ENCODE data around the gene OGN. TPM values are rescaled to one million over a fixed set of nuclear protein-coding genes. Genes with fewer than 3 reads are reported as not detected.
"Not testable (repeated sequence)": the region's sequence is repeated elsewhere in the genome, so short reads cannot be mapped to it uniquely, and the experiment has no call there.

OGN gene, protein sequence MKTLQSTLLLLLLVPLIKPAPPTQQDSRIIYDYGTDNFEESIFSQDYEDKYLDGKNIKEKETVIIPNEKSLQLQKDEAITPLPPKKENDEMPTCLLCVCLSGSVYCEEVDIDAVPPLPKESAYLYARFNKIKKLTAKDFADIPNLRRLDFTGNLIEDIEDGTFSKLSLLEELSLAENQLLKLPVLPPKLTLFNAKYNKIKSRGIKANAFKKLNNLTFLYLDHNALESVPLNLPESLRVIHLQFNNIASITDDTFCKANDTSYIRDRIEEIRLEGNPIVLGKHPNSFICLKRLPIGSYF
- polyA plus RNA-seq (2014; cell fraction: cytosol; rRNA removed) = not detected in 2 replicates
- not detected in 2 replicates for polyA plus RNA-seq (2014; cell fraction: nucleus; rRNA removed)

DNA sequence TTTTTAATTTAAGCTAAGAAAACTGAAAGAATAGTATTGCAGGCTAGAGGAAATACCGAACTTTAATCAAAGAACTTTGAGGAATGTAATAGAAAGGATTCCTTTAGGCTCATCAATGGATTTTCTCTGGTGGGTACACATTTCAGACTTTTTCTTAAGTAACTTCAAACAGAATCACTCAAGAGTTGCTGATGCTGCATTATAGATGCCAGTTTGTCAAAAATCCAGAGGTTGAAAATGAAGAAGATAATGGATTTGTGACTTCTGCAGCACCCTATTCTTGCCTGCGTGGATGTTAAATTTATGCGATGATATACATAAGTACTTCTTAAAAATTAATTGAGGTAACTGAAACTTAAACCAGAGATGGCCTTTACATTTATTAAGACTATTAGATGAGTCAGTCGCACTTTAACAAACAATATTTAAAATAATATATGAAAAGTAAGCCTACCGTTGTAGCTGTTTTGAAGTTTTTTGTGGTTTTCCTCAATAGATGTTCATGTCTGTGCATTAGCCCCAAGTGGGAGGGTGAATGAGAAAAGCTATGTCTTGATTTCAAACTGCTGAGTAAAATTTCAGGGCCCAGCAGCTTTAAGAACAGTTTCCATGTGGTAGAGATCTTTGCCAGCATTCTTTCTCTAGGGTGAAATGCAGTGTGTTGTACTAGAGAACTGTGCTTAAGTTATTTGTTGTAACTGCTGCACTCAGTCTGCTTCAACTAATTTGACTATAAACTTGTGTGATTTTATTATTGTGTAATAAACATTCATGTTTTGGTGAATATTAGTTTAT is at the start of gene OGN:
TSS of gene OGN (minus strand) at position 537 of the 795 bp plus-strand sequence. CDS start 1,171 bp downstream, outside the sequence.
- DNase-seq (ENCODE audit: low spot score) = no peak

DNA sequence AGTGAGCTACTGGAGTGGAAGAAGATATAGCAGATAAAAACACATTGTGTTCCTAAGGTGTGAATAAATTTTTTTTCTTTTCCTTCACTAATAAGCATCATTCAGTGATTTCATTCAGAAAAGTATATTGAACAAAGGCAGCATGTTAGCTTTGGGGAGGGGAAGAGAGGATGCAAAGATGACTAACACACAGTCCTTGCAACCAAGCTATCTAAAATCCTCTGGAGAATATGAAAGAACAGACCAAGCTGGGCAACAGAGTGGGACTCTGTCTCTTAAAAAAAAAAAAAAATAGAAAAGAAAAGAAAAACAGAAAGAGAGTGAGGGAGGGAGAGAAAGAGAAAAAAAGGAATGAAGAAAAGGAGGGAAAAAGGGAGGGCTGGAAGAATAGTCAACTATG is 42.2 kb upstream of the OGN start:
- DNase-seq (ENCODE audit: low spot score) = no peak

DNA sequence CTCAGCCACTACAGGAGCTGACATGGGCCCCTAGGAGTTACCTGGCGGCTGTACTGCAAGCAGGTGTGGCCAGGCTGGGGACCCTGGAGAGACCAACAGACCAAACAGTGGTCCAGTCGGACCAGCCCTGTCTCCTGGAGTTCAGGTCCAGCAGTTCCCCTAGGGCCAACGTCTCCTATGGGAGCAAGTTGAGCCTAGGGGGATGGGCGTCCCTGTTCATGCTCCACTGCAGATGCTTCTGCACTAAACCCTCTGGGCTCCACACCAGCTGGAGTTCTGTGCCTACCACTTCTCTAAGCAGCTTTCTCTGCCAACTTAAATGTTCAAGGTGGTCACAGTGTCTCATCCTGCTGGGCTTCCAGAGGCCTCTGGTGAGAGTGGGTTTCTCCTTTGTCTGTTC is 40.5 kb upstream of the OGN start:
- no peak for DNase-seq (ENCODE audit: low spot score)

DNA sequence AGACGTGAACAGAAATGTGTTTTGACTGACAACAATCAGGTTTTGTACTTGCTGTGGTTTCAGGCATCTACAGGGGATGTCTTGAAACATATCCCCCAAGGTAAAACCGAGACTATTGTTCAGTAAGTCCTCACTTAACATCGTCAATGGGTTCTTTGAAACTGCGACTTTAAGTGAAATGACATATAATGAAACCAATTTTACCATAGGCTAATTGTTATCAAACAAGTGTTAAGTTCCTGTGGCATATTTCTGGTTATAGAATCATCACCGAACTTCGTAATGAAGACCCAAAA is 36.3 kb upstream of the OGN start:
- DNase-seq (ENCODE audit: low spot score) = no peak

DNA sequence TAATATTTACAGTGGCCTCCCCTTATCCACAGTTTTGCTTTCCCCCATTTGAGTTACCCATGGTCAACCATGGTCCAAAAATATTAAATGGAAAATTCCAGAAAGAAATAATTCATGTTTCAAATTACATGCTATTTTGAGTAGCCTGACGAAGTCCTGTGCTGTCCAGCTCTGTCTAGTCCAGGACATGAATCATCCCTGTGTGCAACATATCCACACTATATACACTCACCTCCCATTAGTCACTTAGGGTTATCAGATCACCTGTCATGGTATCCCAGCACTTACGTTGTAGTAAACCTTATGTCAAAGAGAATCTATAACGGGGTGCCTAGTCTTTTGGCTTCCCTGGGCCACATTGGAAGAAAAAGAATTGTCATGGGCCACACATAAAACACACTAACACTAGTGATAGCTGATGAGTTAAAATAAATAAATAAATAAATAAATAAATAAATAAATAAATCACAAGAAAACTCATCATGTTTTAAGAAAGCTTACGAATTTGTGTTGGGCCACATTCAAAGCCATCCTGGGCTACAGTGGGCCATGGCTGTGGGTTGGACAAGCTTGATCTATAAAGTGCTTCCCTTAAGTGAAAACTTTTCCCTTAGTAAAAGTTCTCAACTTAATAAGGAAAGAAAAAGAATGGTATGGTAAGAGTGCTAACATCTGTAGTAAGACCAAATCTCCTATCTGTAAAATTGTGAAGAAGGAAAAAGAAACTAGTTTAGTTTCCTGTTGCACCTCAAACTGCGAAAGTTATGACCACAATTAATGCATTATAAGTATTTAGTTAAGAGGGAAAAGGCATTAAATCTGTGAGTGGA is 35.8 kb upstream of the OGN start:
- no peak for DNase-seq (ENCODE audit: low spot score)

DNA sequence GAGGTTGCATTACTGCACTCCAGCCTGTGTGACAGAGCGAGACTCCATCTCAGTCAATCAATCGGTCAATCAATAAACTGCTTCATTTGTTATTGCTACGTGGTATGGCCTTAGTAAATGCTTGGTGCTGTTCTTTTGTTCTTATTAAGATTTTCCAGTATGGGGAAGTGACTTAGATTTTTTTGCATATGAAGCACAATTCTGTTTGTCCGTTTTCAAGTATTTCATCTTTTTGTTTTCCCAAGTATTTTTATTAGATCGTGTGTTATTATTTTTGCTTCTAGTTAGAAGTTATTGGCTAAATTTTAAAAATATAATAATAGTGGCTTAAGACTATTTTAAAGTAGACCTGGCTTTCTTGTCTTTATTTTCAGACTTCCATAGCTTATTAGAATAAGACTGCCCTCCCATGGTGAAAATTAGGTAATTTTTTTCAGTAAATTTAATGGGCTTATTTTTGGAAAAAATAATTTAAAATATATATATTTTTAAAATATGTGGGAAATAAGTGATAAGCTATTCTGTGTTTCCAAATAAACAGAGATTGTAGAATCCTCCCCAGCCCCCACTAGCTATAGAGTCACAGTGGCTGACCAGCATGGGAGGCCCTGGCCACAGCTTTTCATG is 34.6 kb upstream of the OGN start:
- no peak for DNase-seq (ENCODE audit: low spot score)

DNA sequence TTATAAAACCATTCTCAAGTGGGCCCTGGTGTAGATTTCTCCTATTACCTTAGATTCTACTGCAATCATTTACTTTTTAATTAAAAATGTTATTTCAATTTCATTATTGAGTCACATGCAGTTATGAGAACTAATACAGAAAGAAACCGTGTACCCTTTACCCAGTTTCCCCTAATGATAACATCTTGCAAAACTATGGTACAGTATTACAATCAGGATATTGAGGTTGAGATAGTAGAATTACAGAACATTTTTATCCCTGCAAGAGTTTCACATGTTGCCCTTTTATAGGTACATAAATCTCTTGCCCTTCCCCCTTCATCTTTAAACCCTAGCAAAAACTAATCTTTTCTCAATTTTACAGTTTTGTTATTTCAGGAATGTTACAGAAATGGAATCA is 30.9 kb upstream of the OGN start:
- DNase-seq (ENCODE audit: low spot score) = no peak

DNA sequence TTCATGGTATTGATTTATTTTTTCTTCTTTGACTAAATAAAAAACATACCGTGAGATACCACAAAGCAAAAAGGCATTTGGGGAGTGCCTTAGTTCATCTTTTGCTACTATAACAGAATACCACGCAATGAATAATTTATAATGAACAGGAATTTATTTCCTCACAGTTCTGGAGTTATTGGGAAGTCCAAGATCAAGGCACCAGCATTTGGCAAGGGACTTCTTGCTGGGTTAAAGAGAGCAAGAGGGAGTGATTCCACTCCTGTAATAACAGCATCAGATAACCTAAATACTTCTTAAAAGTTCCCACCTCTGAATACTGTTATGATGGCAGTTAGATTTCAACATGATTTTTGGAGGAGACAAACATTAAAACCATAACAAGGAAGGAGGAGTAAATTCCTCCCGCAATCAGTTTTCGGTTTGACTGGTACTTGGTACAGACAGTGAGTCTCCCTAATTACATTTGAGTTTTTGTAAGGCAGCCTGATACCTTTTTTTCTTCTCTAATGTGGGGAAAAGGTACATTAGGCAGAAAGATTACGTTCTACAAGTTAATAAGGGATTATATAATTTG is 28.7 kb upstream of the OGN start:
- DNase-seq (ENCODE audit: low spot score) = no peak

DNA sequence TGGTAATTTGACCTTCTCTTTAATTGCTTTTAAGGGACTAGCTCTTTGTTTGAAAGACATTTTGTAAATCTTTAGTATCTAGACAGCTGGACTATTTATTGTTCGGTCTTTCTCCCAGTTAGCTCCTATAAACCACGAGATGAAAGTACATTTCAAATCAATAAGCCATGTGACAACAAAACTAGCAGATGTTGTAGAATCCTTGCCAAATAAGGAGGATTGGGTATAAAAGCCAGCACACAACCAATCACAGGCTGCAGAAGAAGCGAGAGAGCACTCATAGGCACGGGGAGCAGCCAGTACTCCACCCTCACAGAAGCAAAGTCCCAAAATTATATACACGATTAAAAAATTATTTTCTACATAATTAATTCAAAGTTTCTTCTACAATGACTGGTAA is 28.0 kb upstream of the OGN start:
- DNase-seq (ENCODE audit: low spot score) = no peak

DNA sequence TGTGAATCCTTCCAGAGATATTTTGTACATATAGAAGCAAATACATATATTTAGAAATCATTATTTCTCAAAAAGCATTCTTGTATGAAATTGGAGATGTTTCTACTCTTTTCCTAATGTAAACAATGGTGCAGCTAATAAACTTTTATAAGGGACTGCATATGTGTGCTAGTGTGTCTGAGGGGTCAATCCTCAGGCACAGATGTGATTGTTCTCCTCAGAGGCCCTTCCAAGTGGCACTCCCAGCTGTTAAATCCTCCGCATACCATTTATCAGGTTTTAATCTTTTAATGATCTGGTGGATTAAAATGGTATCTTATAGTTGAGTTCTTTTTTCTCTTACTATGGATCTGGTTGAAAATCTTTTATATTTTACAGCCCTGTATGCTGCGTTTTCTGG is 25.5 kb upstream of the OGN start:
- DNase-seq (ENCODE audit: low spot score) = no peak

DNA sequence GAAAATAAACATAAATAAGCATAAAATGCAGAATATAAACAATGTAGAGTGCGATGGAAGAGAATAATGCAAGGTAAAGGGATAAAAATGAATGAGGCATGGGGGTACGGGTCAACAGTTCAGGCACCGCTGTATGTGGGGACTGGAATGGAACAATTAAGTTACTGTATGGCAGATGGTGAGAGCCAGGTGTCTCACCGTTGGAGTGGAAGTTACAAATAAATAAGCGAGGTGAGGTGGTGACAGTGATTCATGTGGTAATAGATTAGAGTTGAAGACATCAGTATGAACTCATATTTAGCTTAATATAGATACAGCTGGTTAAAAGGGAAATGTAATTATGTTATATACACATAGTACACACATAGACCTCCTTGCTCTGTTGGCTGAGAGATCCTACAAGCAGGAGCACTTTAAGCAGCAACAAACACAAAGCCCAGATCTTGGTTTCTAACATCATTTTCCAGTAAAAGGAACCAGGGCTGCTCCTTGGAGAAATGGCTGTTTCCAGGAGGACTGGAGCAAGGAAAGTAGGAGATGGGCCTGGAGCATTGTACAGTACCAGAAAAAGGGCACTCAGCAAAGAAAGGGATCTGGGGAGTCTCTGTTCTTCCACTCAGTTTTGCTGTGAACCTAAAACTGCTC is 22.2 kb upstream of the OGN start:
- DNase-seq (ENCODE audit: low spot score) = peak; percentile 92

DNA sequence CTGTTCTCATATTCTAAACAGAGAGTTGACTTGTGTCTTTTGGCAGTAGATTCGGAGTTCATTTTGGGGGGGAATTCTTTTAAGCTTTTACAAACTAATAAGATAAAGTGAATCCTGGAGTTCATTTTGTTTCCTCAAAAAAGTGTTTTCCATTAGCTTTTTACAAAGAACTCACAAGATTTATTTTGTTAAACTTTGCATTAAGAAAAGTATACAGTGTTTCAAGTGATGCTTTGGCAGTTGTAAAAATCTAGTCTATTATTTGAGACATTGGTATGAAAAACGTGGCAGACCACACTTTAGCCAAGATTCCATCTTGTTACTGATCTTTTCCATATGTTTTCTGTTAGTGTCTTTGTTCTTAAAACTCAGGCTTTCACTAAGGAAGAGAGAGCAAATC is 21.1 kb upstream of the OGN start:
- peak; percentile 17 for DNase-seq (ENCODE audit: low spot score)

DNA sequence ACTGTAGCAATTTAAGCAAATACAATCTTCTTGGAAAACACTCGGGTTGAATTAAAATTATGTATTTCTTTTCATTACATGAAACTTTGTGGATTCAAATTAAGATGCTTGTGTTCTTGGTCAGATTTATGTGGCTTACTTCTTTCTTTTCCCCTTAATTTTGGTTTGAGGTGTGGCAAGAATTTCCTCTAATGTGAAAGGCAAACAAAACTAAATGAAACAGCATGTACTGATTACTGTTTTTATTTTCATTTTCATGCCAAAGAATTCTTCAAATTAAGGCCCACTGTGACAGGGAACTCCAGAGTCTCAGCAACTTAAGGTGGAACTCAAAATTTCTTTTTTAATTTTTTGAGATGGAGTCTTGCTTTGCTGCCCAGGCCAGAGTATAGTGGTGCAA is 20.0 kb upstream of the OGN start, which contains the start of gene OMD:
TSS of gene OMD (minus strand) at position 132 of the 400 bp plus-strand sequence. CDS start 6,913 bp downstream, outside the sequence.
- no peak for DNase-seq (ENCODE audit: low spot score)

DNA sequence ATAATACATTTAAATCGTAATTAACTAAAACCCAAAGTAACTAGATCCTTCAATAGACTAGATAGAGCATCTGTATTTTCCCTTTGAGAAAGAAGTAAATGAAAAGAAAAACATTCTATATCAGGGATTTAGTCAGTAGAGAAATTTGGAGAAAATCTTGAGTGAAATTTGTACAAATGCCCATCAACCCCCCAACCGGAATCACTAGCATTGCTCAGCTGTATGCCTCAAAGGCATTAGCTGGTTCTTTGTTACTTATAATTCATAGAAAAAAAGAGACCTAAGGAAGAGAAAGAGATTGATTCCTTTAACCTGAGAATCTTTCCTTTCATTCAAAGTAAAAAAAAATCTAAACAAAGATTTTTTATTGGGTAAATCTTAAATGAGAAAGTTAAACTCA is 19.2 kb upstream of the OGN start:
- no peak for DNase-seq (ENCODE audit: low spot score)

DNA sequence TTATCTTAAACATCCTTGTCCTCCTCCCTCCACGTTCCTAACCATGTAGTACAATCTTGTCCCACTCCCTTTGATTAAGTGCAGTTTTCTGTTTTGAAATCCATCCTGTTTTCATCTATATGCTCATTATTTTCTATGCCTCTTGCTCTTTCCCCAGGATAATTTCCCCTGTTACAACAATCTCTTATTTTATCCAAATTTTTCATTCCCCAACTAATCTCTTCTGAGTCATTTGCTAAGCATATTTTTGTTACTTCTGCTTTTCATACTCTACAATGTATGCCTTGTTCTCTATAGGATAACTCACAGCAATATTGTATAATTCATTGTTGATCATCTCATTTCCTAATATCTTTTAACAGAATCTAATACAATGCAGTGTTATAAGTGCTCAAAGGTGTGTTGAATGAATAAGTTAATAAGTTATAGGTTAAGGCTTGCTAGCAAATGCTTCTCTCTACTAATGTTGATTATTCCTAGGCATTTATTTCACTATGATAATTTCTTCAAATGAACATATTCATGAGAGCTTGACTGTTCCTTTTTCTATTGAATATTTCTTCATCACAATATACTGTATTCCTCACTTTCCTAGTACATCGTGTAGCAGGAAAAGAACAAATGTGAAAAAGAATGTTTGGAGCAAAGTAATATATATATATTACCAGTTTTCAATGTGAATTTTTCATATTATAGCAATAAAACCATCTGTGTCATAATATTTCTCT is 18.4 kb upstream of the OGN start:
- DNase-seq (ENCODE audit: low spot score) = no peak

DNA sequence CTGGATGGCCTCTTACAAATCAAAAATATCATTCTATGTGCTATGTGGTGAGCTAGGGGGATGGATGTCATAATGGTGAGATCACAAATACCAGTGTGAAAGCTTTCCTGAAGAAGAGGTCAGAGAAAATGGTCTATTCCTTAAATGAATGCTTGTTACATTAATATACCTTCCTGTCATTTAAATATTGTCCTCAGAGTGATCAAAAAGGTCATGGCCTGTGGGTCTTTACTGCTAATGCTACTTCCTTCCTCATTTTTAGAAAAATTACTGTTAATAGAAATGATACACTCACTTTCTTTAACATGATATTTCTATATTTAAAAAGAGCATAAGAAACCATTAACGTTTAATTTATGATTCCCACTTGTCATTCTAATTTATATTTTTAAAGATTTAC is 10.2 kb upstream of the OGN start:
- DNase-seq (ENCODE audit: low spot score) = no peak

DNA sequence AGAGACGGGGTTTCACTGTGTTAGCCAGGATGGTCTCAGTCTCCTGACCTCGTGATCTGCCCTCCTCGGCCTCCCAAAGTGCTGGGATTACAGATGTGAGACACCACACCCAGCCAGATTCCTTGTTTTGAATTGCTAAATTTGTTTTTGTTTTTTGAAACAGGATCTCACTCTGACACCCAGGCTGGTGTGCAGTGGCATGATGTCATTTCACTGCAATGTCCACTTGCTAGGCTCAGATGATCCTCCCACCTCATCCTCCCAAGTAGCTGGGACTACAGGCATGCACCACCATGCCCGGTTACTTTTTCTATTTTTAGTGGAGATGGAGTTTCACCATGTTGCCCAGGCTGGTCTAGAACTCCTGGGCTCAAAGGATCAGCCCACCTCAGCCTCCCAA is 6.8 kb upstream of the OGN start:
- not testable (repeated sequence) for DNase-seq (ENCODE audit: low spot score)

DNA sequence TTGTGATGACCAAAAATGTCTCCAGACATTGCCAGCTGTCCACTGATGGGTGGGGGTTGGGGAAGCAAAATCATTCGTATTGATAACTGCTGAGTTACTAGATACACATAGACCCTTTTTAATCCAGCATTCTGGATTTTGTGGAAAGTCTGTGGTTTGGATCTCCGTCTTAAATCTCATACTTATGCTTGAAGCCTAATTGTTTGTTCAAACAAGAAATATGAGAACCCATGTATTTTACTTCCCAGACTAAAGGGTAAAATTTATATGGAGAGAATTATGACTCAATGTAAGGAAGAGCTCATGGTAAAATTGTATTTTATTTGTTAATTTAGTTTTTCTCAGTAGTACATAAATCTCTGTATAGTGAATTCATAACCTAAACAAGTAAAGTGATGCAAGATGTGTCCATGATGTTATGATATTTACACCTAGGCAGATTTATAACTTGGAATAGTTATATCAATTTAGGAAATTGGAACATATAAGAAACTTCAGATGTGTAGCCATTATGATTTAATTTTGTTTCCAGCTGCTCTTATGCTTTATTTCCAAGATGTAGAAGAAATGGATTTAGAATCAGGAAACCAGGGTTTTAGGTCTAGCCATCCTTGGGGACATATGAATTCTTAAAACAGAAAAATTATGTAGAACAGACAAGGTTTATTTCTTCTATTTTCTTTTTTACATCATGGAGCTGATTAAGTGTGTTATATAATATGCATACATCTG is 4.5 kb upstream of the OGN start:
- DNase-seq (ENCODE audit: low spot score) = no peak

DNA sequence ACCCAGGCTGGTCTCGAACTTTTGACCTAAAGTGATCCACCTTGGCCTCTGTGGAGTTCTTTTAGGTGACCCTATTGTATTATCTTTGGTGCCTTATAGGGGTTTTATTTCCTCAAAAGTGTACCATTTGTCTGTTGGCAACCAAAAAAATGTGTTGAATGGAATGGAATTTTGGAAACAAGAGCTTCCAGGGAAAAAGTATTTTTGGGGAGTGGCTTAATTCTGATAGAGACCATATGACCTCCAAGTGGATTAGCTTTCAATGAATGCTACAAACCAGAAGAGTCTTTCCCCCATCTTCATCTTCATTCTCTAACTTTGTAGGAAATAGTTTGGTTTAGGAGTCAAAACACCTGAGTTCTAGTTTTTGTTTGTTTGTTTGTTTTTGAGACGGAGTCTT is 3.4 kb upstream of the OGN start:
- no peak for DNase-seq (ENCODE audit: low spot score)

DNA sequence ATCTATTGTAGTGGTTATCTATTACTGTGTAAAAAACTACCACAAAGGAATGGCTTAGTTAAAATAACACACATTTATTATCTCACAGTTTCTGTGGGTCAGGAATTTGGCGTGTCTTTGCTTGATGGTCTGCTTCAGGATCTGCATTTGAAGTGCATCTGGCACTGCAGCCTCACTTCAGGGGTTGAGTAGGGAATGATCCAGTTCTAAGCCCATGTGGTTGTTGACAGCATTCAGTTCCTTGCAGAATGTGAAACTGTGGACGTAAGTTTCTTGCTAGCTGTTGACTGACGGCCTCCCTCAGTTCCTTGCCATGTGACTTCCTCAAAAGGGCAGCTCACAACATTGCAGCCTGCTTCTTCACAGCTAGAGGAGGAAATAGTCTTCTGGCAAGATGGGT is 2.1 kb upstream of the OGN start:
- no peak for DNase-seq (ENCODE audit: low spot score)
